Hepatocyte (in vitro differentiated cells): Measurements from ENCODE around the gene EEPD1. TPM values are rescaled to one million over a fixed set of nuclear protein-coding genes. Genes with fewer than 3 reads are reported as not detected.

Experiments used
- DNase-seq: peaks from one replicate; pipeline ENCODE4 v3.0.0-alpha.2; 2016; ENCODE audit warnings: low spot score
- H2AFZ ChIP-seq: fragments of 200-600 bp; sonication (generic); 2 replicates; pipeline ENCODE4 v1.6.0; 2016; ENCODE audit warnings: antibody characterized with exemption, mild to moderate bottlenecking
- H3K27ac ChIP-seq: fragments of 200-600 bp; sonication (generic); 2 replicates; pipeline ENCODE4 v1.5.1; 2016; ENCODE audit warnings: mild to moderate bottlenecking
- H3K27me3 ChIP-seq: fragments of 200-600 bp; sonication (generic); 2 replicates; pipeline ENCODE4 v1.6.1; 2016
- H3K36me3 ChIP-seq: fragments of 200-600 bp; sonication (generic); replicated peaks from 2 replicates; pipeline ENCODE4 v1.5.1; 2016; ENCODE audit warnings: low read depth; ENCODE audit not compliant: insufficient read depth
- H3K4me1 ChIP-seq: fragments of 200-600 bp; sonication (generic); 2 replicates; pipeline ENCODE4 v1.5.1; 2016; ENCODE audit warnings: mild to moderate bottlenecking, moderate library complexity; ENCODE audit not compliant: insufficient read depth
- H3K4me2 ChIP-seq: fragments of 200-600 bp; sonication (generic); 2 replicates; pipeline ENCODE4 v1.6.0; 2016
- H3K4me3 ChIP-seq: fragments of 200-600 bp; sonication (generic); 2 replicates; pipeline ENCODE4 v1.5.1; 2016; ENCODE audit warnings: mild to moderate bottlenecking
- H3K79me2 ChIP-seq: fragments of 200-600 bp; sonication (generic); 2 replicates; pipeline ENCODE4 v1.6.0; 2017; ENCODE audit warnings: mild to moderate bottlenecking
- H3K9me2 ChIP-seq: fragments of 200-600 bp; sonication (generic); replicated peaks from 2 replicates; pipeline ENCODE4 v1.6.0; 2017; ENCODE audit warnings: mild to moderate bottlenecking; ENCODE audit not compliant: insufficient read depth
- H3K9me3 ChIP-seq: fragments of 200-600 bp; sonication (generic); 2 replicates; pipeline ENCODE4 v1.5.1; 2016; ENCODE audit warnings: low read depth, mild to moderate bottlenecking
- H4K20me1 ChIP-seq: fragments of 200-600 bp; sonication (generic); 2 replicates; pipeline ENCODE4 v1.6.0; 2016; ENCODE audit warnings: mild to moderate bottlenecking; ENCODE audit not compliant: insufficient read depth, poor library complexity, severe bottlenecking
- CTCF ChIP-seq: fragments of 200-600 bp; sonication (generic); IDR thresholded peaks from 2 replicates; pipeline ENCODE4 v1.5.1; 2016; ENCODE audit warnings: antibody characterized with exemption, mild to moderate bottlenecking; ENCODE audit not compliant: poor library complexity
- EZH2 ChIP-seq: fragments of 200-600 bp; sonication (generic); IDR thresholded peaks from 2 replicates; pipeline ENCODE4 v1.6.1; 2016; ENCODE audit warnings: antibody characterized with exemption, mild to moderate bottlenecking, borderline replicate concordance
- EZH2phosphoT487 ChIP-seq: fragments of 200-600 bp; sonication (generic); IDR thresholded peaks from one replicate; pipeline ENCODE4 v1.6.1; 2018; ENCODE audit warnings: antibody characterized with exemption, mild to moderate bottlenecking, low read depth, moderate library complexity; ENCODE audit not compliant: unreplicated experiment, severe bottlenecking
- WGBS: methylation state at CpG from one replicate; pipeline ENCODE4 v1.1.6; 2016; ENCODE audit warnings: low lambda C conversion rate; ENCODE audit errors: missing lambda C conversion rate; 5-methylcytosine and 5-hydroxymethylcytosine counted together
- polyA plus RNA-seq: library from polyadenylated mRNA; unstranded; fragments of >200 nt; fragmentation: Nextera tagmentation; extraction: Ambion mirVana; gene quantifications from 2 replicates; pipeline ENCODE4 v1.2.1, GENCODE V29; 2016
- total RNA-seq: library from RNA; depleted of rRNA; stranded (reverse); fragments of >200 nt; gene quantifications from 2 replicates; pipeline ENCODE4 v1.2.3, GENCODE V29; 2014

Gene EEPD1
- total and polyA plus RNA-seq, 2 experiments from 2014 or later: 7.7 to 14.2 TPM

DNA sequence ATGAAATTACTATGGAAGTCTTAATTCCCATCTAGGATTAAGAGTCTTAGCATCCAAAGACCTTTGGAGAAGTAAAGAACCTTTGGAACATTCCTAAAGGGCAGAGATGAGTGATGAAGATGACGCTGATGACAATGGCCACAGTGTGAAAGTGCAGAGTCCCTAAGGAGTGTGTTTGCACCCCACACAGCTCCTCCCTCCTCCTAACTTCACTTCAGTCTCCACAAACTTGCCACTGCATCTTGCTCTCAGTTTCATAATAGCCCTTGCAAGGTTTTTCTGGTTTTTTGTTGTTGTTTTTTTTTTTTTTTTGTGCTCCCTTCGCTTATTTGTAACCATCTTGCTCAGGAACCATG, 119.1 kb downstream of the EEPD1 start:
- DNase-seq: no peak
- H3K27me3 ChIP-seq: no peaks in the 10 kb centered on the region
- 88% methylated on average over 2 of the region's 2 CpGs for WGBS
- H3K4me2 ChIP-seq: no peak overlapping the region
- peaks cover 3% of the 10 kb centered on the region for H3K79me2 ChIP-seq
- H2AFZ ChIP-seq: no peak overlapping the region
- H3K9me2 ChIP-seq: no peaks in the 10 kb centered on the region
- H3K9me3 ChIP-seq: no peaks in the 10 kb centered on the region
- peak overlapping the region; percentile 72 for H3K27ac ChIP-seq
- H3K4me3 ChIP-seq: no peak overlapping the region
- H3K36me3 ChIP-seq: no peaks in the 10 kb centered on the region
- TF ChIP-seq EZH2 (no peak), EZH2phosphoT487 (no peak), CTCF (no peak)
- no peaks in the 10 kb centered on the region for H4K20me1 ChIP-seq
- peaks cover 26% of the 10 kb centered on the region for H3K4me1 ChIP-seq

DNA sequence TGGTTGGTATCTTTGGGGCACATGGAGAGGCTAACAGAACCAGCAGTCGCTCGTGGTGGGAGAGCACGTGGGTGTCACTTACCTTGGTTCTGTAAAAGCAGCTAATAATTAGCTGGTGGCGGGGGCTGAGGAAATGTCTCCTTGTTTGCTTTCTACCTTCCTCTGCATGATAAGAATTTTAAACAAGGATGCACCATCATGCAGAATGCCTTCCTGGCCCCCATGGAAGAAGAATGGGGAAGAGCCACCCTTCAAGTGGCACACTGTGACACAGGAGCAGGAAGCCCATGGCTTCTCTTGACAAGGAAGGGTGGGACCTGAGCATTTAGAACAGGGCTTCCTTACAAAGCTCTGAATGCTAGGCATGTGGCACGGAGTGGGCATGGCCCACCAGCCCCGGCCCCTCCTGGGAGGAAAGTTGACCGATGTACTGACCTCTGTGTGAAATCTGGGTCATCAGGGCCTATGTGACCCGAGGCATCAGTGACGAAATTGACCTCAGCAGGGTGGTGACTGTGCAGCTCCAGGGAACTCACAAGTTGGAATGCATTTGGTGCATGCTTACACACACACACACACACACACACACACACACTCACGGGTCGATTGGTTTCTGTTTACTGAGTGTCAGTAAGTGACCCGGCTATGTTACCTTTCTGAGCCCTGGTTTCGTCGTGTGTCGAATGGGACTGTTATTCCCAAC, 119.7 kb downstream of the EEPD1 start:
- Histone ChIP-seq H4K20me1 (no peaks in the 10 kb centered on the region), H3K27ac (peak overlapping the region; percentile 72), H3K4me1 (peaks cover 30% of the 10 kb centered on the region), H3K4me2 (peak overlapping the region; percentile 14), H3K27me3 (no peaks in the 10 kb centered on the region), H3K9me2 (no peaks in the 10 kb centered on the region), H3K36me3 (no peaks in the 10 kb centered on the region), H3K4me3 (no peak overlapping the region), H2AFZ (no peak overlapping the region), H3K79me2 (peaks cover 3% of the 10 kb centered on the region), H3K9me3 (no peaks in the 10 kb centered on the region)
- TF ChIP-seq EZH2: no peak
- TF ChIP-seq CTCF: no peak
- no peak for TF ChIP-seq EZH2phosphoT487
- DNase-seq: peak; percentile 58
- 41% methylated on average over 15 of the region's 15 CpGs for WGBS

GRCh38 chr7:36273836-36274235, 120.8 kb downstream of the EEPD1 start:
- Histone ChIP-seq H3K27ac (peak overlapping the region; percentile 72), H2AFZ (no peak overlapping the region)
- TF ChIP-seq EZH2: no peak
- TF ChIP-seq EZH2phosphoT487: no peak
- no peak for TF ChIP-seq CTCF

More at GRCh38 chr7:36273836-36274235, 120.8 kb downstream of the EEPD1 start:
- Histone ChIP-seq H3K9me2 (no peaks in the 10 kb centered on the region), H3K4me3 (no peak overlapping the region), H3K79me2 (peaks cover 3% of the 10 kb centered on the region), H3K36me3 (no peaks in the 10 kb centered on the region), H3K9me3 (no peaks in the 10 kb centered on the region), H3K27me3 (no peaks in the 10 kb centered on the region), H4K20me1 (no peaks in the 10 kb centered on the region), H3K4me2 (no peak overlapping the region), H3K4me1 (peaks cover 38% of the 10 kb centered on the region)
- DNase-seq: peak; percentile 3
- 60% methylated on average over 4 of the region's 4 CpGs for WGBS
